ENCODE results near the gene WSB1. TPM values are rescaled to one million over a fixed set of nuclear protein-coding genes. Genes with fewer than 3 reads are reported as not detected.

WSB1 gene
- total and polyA plus RNA-seq, 9 of the 15 experiments (the other 6 are each of a cell fraction or from before 2014, with no cell fraction given) = 22.8 to 229 (median 81.1) TPM

- TF ChIP-seq KDM1A (IDR thresholded peaks at IDR 0.05) = peak; percentile 43 to 72; a peak in 2 of 4 replicates
- TF ChIP-seq TFE3 (CRISPR knock-in tag; IDR thresholded peaks at IDR 0.05) = peak; percentile 86
- TF ChIP-seq CSDE1 (IDR thresholded peaks at IDR 0.05) = no peak
- TF ChIP-seq PPARD (CRISPR knock-in tag; IDR thresholded peaks at IDR 0.05) = no peak
- TF ChIP-seq ZFP36 (IDR thresholded peaks at IDR 0.05; ENCODE audit: low read depth, low read length, partially characterized antibody) = peak; percentile 86
- TF ChIP-seq NUFIP1 (IDR thresholded peaks at IDR 0.05; ENCODE audit: partially characterized antibody) = no peak
- TF ChIP-seq TOE1 (IDR thresholded peaks at IDR 0.05; ENCODE audit: borderline replicate concordance) = 0 out of 2 replicates have a peak, but pooled peaks have one; percentile 33
- TF ChIP-seq TOE1 (CRISPR knock-in tag; IDR thresholded peaks at IDR 0.05; ENCODE audit: borderline replicate concordance, low read depth) = no peak
- TF ChIP-seq FOXJ3 (CRISPR knock-in tag; IDR thresholded peaks at IDR 0.05) = no peak
- peak; percentile 54; the same call in 1 of the 2 replicates for TF ChIP-seq ADNP (tag; IDR thresholded peaks at IDR 0.05)
- TF ChIP-seq, protein P1, sequence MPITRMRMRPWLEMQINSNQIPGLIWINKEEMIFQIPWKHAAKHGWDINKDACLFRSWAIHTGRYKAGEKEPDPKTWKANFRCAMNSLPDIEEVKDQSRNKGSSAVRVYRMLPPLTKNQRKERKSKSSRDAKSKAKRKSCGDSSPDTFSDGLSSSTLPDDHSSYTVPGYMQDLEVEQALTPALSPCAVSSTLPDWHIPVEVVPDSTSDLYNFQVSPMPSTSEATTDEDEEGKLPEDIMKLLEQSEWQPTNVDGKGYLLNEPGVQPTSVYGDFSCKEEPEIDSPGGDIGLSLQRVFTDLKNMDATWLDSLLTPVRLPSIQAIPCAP (CRISPR knock-in tag; IDR thresholded peaks at IDR 0.05; ENCODE audit: borderline replicate concordance) = no peak
- no peak for TF ChIP-seq SPI1 (IDR thresholded peaks at IDR 0.05; ENCODE audit: borderline replicate concordance, low read depth, low read length)
- no peak for TF ChIP-seq ELF4 (CRISPR knock-in tag; IDR thresholded peaks at IDR 0.05)
- TF ChIP-seq CBFA2T2 (conservative IDR thresholded peaks at IDR 0.05) = 0 out of 2 replicates have a peak, but pooled peaks have one; percentile 31
- peak; percentile 98 for TF ChIP-seq RBM25 (IDR thresholded peaks at IDR 0.05; ENCODE audit: low read depth, low read length, severe bottlenecking)
- TF ChIP-seq MEIS2 (IDR thresholded peaks at IDR 0.05; ENCODE audit: partially characterized antibody) = no peak
- TF ChIP-seq SMARCA5 (IDR thresholded peaks at IDR 0.05) = peak; percentile 90; the same call in 1 of the 2 replicates
- peak; percentile 53 for TF ChIP-seq BRD9 (IDR thresholded peaks at IDR 0.05; ENCODE audit: low read depth, partially characterized antibody)
- no peak for TF ChIP-seq KDM4B (IDR thresholded peaks at IDR 0.05; ENCODE audit: borderline replicate concordance in 2 of 2, low read depth in 1 of 2)
- TF ChIP-seq CBX5 (IDR thresholded peaks at IDR 0.05; ENCODE audit: borderline replicate concordance, low read depth) = no peak
- TF ChIP-seq HDAC3 (IDR thresholded peaks at IDR 0.05; ENCODE audit: borderline replicate concordance, partially characterized antibody) = no peak
- no peak for TF ChIP-seq HMG20A (CRISPR knock-in tag; conservative IDR thresholded peaks at IDR 0.05)
- TF ChIP-seq HDAC2 (IDR thresholded peaks at IDR 0.05) = peak; percentile 44; the same call in 1 of the 2 replicates
- no peak for TF ChIP-seq ZNF431 (CRISPR knock-in tag; IDR thresholded peaks at IDR 0.05)
- TF ChIP-seq ZFX (CRISPR knock-in tag; IDR thresholded peaks at IDR 0.05) = no peak
These were observed 29.0 kb downstream of the WSB1 start (continued) for GRCh38 chr17:27322690-27323508.
